Gastroesophageal sphincter (tissue), 3 donors: ENCODE measurements around the gene MAB21L4.

Experiments used
- CTCF ChIP-seq, 4 experiments: fragments of 200-600 bp in 2 of 4; fragments of 450-650 bp in 2 of 4; sonication (generic) in 1 of 4; IDR thresholded peaks; one replicate each; pipeline ENCODE4 v1.5.1; 2017 to 2019; ENCODE audit warnings: antibody characterized with exemption in 4 of 4, mild to moderate bottlenecking in 2 of 4, moderate library complexity in 2 of 4
- POLR2A ChIP-seq, 2 donors: fragments of 450-650 bp; IDR thresholded peaks; one replicate each; pipeline ENCODE4 v1.6.1; 2017; ENCODE audit warnings: antibody characterized with exemption in 2 of 2, mild to moderate bottlenecking in 2 of 2, moderate library complexity in 1 of 2

GRCh38 chr2:240936106-240936505, 40.1 kb upstream of the MAB21L4 start:
- no peak for TF ChIP-seq CTCF (IDR thresholded peaks at IDR 0.05)
- TF ChIP-seq POLR2A (IDR thresholded peaks at IDR 0.05): no peak
